DOHH2 (cell line): Measurements from ENCODE around the gene MRM2.

Source experiments
- CTCF ChIP-seq: fragments of 200-600 bp; sonication (generic); IDR thresholded peaks from one replicate; pipeline ENCODE4 v1.5.1; 2014; ENCODE audit warnings: antibody characterized with exemption, mild to moderate bottlenecking, low read depth, low read length; ENCODE audit not compliant: poor library complexity, severe bottlenecking
- EZH2phosphoT487 ChIP-seq: fragments of 200-600 bp; sonication (generic); IDR thresholded peaks from 2 replicates; pipeline ENCODE4 v1.6.1; 2017; ENCODE audit warnings: borderline replicate concordance, mild to moderate bottlenecking, antibody characterized with exemption, low read length, moderate library complexity, mixed read lengths

DNA sequence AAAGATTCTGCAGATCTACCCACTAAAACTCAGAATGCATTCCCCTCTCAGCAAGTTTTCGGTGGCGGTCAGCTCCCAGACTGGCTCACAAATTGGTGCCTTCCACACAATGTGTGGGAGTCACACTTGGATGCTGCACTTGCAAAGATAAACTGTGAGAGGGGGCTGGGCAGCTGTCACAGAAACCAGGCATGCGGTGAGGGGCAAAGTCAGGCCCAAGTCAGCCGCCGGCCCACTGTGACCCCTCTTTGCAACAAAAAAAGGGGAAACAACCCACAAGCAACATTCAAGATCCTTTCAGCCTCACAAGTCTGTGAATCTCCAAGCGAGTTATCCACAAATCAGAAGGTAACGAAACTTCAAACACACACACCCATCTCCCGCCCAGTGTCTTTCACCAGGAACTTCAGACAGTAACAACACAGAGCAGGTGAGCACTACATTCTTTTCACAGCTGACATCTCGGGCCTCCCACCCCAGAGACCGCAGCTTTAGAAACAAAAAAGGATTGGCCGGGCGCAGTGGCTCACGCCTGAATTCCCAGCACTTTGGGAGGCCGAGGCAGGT lies 40.3 kb upstream of the MRM2 start:
- TF ChIP-seq CTCF, result no peak
- no peak for TF ChIP-seq EZH2phosphoT487
